GM18868 (cell line): ENCODE measurements around the gene LYPD5.
"Not testable (repeated sequence)": the region's sequence is repeated elsewhere in the genome, so short reads cannot be mapped to it uniquely, and the experiment has no call there.

Source experiments
- ATAC-seq: cut with Tn5 transposase; IDR thresholded peaks from one replicate; pipeline ENCODE4 v1.9.1; 2021; ENCODE audit warnings: mild to moderate bottlenecking, moderate library complexity; ENCODE audit not compliant: unreplicated experiment

LYPD5 gene

DNA sequence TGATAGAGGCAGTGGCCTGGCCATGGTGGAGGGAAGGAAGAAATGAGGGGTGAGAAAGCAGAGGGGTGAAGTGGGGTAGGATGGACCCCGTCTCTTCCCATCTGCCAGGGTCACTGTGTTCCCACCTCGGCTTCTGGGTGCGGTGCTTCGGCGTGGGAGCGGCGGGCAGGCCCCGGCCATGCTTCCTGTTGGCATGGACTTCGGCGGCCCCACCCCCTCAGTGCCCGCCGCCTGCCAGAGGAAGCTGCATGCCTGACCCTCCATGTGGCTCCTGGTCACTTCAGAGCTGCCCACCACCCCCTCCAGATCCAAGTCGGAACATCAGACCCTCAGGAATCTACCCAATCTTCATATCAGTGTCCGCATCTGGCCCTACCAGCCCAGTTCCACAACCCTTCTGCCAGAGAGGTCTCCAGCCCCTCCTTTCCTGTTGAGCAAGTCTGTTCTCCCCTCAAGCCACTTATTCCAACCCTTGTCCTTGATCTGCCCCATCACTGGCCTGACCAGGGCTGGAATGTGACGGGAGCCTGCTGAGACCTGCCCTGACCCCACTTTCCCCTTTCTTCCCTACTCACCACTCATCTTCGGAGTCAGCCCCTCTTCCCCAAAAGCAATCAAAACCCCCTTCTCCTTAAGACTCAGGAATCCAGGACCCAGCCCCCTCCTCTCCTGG lies 23.0 kb downstream of the LYPD5 start:
- ATAC-seq: no peak

DNA sequence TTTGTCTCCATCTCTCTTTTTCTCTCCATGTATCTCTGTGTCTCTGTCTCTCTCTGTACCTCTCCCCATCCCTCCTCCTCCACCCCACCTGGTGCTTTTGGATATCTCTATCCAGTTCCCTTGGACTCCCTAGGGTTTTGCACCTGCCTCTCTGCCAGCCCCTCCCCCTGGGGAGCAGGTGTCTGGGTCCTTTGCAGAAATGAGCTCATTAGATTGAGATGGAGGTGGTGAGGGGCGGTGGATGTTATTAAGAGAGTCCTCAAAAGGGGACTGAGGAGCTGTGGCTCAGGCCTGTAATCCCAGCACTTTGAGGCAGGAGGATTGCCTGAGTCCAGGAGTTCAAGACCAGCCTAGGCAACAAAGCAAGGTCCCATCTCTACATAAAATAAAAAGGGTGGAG lies 23.6 kb downstream of the LYPD5 start:
- no peak for ATAC-seq

DNA sequence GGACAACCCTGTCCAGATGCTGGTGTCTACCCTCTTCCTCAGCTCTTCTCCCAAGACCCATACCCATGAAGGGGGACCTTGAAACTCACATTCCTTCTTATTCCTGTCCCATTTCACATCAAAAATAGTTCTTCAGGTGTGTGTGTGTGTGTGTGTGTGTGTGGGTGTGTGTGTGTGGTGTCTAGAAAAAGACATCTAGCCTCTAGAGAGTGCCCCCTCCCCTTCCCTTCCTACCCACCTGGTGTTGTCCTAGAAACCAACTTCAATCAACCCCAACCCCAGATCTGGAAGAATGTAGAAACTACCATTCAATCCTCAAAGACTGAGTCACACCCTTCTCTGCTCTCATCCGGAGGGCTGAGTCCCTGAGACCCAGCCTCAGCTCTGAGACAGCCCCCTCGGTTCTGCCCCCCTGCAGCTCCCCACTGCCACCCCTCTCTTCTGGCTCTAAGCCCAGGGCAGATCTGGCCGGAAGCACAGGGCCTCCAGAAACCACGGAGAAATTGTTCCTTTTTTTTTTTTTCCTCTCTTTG lies 25.0 kb downstream of the LYPD5 start:
- ATAC-seq: no peak

DNA sequence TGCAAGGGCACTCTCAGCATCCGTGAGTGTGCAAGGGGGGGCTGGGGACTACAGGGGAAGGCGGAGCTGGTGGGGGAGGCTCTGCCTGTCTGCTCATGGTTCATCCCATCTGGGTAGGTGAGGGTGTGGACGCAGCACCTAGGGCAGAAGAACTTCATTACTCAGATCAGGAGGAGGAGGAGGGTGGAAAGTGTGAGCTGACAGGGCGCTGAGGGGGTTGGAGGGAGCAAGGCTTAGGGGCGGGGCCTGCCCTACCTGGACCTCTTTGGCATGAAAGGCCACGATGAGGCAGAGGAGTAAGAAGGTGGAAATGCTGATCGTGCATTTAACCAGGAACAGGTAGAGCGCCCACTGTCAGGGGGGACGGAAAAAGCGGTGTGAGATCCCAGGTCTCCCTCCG lies 26.0 kb downstream of the LYPD5 start:
- ATAC-seq: no peak

DNA sequence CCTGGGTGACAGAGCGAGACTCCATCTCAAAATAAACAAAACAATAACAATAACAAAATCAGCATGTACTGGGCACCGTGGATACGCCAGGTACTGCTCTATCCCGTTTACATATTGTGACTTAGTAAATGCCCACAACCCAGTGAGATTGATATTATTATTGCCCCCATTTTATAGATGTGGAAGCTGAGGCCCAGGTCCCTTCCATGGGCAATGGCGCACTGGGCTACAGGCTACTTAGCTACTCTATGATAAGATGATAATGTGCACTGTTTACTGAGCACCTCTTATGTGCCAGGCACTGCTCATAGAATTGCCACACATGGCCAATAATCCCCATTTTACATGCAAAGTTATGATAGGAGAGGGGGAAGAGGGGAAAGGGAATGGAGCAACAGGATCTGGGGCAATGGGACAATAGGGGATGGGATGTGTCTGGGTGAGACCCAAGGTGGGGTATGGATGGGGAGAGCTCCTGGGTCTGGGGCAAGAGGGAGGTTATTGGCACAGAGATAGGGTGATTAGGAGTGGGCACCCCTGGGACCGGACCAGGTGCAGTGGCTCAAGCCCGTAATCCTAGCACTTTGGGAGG lies 26.9 kb downstream of the LYPD5 start:
- no peak for ATAC-seq

DNA sequence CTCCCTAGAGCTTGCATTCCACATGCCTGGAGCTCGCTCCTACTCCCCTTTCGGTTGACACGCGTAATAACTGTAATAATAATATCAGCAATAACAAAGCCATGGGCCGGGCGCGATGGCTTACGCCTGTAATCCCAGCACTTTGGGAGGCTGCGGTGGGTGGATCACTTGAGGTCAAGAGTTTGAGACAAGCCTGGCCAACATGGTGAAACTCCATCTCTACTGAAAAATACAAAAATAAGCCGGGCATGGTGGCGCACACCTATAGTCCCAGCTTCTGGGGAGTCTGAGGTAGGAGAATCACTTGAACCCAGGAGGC lies 27.3 kb downstream of the LYPD5 start:
- ATAC-seq: not testable (repeated sequence)

DNA sequence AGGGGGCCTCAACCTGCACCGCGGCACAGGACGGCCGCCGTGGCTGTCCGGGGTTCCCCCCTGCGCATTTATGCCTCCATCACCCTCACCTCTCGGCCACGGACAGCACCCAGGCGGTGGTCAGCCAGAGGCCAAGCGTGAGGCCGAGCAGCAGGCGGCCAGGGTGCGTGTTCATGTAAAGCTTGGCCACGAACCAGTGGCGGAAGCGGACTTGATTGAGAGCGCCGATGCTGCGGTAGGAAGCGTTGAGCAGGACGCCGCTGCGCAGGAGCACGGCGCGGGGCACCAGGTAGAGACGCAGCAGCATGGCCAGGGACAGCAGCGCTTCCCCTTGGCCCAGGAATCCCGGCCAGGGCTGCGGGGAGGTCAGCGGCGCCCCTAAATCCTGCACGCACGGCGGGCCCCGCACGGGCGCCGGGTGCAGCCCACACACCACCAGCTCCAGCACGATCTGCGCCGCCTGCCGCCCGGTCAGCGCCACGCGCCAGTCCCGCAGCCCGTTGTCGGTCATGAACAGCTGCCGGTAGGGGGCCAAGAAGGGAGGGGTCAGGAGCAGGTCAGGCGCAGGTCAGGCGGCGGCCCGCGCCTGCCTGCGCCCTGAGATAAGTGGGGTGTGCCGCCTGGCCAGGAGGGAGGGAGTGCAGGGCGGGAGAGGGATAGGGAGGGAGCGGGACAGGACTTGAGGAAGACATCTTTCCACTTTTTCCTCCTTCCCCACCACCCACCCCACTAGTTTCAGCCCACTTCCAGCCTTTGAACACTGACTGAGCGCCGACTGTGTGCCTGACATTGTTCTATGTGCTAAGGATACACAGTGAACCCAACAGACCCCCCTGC lies 27.9 kb downstream of the LYPD5 start:
- no peak for ATAC-seq

DNA sequence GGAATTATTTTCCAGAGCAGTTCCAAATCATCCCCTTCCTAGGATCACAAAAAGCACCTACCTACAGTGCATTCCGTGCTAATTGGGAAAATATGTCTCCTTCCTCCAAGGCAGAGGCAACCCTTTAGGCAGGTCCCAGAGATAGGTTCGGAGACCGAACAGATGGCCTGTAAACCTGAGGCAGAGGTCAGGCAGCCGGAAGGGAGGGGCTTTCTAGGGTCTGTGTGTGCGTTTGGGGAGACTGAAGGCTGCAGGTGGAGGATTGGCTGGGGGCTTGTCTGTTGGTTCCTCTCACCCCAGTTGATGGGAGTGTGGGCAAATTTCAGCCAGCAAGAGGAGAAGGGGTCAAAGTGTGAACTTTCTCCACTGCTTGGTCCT lies 28.5 kb downstream of the LYPD5 start:
- ATAC-seq: no peak

DNA sequence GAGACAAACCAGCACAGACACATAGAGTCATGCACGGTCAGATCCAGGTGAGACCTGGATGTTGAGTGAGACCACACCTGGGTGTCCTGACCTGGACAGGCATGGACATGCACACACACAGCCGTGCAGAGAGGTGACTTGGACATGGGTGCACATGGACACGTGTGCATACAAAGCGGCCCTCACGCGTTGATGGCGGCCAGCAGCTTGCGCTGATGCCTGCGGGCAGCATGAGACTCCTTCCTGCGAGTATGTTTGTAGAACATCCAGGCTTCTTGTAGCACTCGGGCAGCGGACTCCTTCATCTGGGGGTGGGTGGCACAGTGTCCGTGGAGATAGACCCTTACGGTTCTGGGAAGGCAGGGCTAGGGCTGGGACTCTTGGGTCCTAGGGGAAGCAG lies 33.0 kb downstream of the LYPD5 start:
- no peak for ATAC-seq

DNA sequence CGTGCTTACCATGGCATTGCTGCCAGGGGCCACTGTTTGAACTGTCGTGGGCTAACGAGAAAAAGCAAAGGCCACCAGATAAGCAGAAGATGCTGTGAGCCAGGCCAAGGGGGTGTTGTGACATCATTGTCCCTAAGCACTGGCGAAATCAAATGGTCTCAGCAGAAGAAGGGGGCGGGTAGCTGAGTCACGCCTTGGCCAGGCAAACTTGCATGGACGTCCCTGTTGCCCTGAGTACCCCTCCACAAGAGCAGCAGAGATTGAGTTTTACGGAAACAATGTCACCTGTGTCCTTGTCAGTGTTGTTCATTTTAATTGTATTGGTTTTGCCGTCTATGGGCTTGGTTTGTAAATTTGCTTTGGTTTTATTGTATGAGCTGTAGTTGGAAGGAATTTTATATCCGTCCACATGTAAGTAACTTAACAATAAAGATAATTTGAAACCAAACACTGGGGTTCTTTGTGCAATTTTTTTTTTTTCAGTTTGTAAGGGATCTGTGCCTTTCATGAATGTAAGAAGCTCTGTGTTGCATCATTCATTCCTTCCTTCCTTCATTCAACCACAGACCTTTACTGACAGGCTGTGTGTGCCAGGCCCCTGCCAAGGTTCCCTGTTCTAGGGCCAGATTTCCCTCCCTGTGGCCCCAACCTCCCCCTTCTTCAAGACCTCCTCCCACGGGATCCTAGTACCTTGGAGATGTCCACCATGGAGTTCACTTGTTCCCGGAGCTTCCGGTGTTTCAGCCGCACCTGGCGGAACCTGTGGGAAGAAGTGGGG lies 33.8 kb downstream of the LYPD5 start:
- ATAC-seq: no peak

DNA sequence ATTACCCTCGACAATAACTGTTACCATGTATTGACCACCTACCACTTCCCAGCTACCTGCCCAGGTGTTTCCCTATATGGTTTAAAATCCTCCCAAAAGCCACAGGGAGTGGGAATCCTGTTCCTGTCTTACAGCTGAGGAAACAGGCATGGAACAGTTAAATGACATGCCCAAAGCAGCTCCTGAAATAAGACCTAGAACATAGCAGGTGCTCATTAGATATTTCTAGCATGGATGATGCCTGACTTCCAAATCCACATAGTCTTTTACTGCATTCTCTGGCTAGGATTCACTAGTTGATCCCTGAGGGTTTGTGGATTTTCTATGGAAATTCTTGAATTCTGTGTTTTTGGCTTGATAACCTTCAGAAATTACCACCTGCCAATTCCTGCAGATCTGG lies 34.4 kb downstream of the LYPD5 start:
- ATAC-seq: no peak

DNA sequence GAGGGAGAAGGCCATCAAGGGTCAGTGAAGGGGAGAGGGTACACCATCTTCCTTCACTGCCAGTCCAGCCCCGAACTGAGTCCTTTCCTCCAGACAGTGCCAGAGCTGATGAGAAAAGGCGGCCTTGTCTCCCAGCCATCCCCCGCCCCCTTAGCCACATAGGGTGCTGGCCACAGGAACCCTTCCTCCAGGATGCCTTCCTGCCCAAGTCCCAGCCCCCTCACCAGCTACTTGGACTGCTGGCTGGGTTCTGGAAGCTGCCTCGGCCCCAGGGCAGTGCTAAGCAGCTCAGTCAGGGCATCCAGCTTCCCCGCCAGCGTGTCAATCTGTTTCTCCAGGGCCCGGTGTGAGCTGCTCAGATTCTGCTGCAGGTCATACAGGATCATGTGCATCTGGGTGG lies 34.9 kb downstream of the LYPD5 start:
- no peak for ATAC-seq

DNA sequence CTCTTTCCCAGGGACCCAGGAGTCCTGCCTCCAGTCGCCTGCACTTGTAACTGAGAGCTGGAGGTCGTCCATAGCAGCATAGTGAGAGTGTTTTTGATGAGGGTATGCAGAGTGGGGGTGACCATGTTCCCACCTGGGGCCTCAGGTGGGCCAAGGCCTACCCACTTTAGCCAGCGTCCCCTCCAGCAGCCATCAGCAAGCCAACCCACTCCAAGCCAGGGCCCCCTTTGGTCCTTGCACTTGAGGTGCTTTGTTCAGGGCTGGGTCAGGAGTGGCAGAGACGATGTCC lies 35.5 kb downstream of the LYPD5 start:
- no peak for ATAC-seq

DNA sequence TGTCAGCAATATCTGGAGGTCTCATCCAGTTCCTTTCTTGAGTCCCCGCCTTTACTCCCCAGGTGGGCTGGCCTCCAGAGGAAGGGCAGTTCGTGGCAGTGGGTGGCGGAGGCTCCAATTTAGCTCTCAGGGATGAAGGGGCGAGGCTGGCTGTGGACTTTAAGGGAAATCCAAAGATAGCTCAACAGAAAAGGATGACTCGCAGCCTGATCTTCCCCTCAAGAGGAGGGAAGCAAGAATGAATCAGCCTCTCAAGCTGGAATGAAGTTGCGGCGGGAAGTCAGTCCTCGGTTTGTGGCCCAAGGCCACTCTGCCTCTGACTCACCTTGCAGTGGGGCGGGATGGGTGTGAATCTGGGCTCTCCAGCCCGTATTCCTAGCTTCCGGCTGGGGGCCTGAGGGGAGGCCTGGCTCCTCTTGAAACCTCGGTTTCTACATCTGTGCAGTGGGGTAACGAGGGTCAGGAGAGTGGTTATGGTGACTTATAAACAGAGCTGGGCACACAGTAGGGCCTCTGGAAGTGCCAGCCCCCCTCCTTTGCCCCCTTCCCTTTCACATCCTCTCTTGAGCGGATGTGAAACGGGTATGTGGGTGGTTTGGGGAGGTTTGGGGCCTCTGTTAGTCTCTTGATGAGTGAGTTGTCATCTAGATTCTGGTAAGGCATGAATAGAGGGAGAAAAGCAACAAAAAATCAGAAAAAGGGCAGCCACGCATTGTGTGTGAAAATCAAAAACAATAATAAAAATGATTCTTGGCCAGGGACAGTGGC lies 37.0 kb downstream of the LYPD5 start:
- peak; percentile 63 for ATAC-seq

DNA sequence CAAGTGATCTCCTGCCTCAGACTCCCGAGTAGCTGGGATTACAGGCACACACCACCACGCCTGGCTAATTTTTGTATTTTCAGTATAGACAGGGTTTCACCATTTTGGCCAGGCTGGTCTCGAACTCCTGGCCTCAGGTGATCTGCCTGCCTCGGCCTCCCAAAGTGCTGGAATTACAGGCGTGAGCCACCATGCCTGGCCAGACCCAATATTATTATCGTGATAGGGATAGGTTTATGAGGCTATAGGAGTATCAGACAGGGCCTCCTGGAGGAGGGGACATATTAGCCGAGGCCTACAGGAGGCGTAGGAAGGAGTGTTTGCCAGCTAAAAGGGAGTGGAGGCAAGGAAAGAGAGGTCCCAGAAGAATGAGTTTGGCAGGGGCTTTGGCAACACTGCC lies 37.6 kb downstream of the LYPD5 start:
- ATAC-seq: not testable (repeated sequence)

DNA sequence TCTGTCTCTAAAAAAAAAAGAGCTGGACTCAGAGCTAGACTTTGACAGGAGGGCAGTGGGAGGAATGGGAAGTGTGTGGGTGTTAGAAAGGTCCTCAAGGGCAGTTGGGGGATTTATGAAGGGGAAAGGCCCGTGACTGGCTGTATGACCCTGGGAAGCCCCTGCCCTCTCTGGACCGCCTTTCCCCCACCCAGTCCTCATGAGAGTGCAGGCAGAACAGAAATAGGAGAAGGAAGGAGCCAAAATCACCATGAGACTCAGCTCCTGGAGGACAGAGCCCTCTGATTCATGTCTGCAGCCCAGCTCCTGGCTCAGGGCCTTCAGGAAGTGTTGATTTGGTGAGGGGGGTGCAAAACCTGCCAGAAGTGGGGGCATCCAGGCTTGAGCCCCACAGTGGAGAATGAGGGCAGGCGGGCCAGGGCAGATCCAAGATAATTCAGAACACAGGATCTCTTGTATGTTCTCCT lies 38.7 kb downstream of the LYPD5 start:
- no peak for ATAC-seq

DNA sequence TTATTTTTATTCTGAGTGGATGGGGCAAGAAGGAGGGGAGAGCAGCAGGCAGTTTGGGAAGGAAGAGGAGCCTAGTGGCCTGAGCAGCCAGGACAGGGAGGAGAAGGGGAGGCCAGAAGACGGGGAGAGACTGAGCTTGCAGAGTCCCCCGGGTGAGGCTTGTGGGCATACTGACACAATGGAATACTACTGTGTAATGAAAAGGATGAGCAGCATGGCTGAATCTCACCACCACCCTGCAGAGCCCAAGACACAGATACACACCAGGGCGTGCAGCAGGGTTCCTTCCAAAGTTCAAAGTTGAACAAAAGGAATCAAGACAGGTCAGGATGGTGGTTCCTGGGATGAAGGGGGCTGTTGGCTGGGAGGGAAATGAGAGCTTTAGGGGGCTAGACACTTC lies 39.4 kb downstream of the LYPD5 start:
- no peak for ATAC-seq

DNA sequence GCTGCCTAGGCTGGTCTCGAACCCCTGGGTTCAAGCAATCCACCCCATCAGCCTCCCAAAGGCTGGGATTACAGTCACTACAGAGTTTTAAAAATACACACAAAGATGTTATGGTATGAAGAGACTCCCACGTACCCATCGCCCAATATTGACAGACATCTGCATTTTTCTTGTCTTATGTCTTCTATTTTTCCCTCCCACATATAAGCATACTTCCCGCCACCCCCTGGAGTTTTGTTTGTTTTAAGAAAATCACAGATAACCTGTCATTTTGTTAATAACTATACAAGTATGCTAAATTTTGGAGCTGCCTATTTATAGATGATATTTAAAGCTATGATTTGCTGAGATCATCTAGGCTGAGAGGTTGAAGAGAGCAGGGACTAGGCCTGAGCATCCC lies 41.3 kb downstream of the LYPD5 start:
- no peak for ATAC-seq

DNA sequence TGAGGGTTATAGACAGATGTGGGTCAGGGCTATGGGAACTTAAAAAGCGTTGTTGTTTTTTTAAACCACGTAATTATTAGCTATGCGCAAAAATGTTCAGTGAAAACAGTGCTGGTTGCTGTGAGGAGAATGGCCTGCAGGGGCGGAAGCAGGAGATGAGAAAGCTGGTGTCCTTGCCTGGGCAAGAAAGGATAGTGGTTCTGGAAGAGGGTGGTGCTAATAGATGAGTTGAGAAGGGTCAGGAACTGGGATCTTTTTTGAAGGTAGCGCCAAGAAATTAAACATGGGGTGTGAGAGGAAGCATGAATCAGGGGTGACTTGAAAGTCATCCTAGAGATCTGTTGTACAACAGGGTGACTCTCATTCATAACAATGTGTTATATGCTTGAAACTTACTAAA lies 42.7 kb downstream of the LYPD5 start:
- no peak for ATAC-seq

DNA sequence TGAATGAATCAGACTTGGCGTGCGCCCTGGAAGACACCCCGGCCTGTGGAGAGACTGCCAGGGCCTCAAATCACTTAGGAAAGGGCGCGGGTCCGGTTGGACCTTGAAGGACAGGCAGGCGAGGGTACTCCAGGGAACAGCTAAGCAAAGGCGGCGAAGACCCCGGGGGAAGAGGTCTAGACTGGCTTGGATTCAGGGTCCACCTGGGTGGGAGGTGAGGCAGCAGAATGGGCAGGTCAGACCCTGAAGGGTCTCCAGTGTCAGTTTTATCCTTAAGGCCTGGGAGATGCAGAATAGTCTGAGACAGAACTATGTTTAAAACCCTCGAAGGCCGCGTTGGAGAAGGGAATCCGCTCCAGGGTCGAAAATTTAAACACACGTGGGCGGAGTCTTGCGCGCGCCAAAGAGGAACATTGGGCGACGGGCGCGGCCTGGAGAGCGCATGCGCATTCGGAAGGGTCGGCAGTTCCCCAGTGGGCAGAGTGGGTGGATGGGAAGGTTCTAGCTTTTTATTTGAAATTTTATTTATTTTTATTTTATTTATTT lies 46.9 kb downstream of the LYPD5 start:
- no peak for ATAC-seq
